ENCODE data around the gene MSI2. TPM values are rescaled to one million over a fixed set of nuclear protein-coding genes. Genes with fewer than 3 reads are reported as not detected.

Gene MSI2
- total and polyA plus RNA-seq, 2 experiments from 2014 or later, result 18.9 to 41.8 TPM

- no peak for TF ChIP-seq ETS1 (IDR thresholded peaks at IDR 0.05)
- TF ChIP-seq EZH2phosphoT487 (IDR thresholded peaks at IDR 0.05; ENCODE audit: unreplicated experiment), result no peak
- no peak for TF ChIP-seq REST (IDR thresholded peaks at IDR 0.05; ENCODE audit: unreplicated experiment)
- no peak for TF ChIP-seq NANOG (IDR thresholded peaks at IDR 0.05; ENCODE audit: borderline replicate concordance)
- no peak for TF ChIP-seq CREB1 (CRISPR knock-in tag; IDR thresholded peaks at IDR 0.05; ENCODE audit: low read depth)
- no peak for TF ChIP-seq JUNB (IDR thresholded peaks at IDR 0.05; ENCODE audit: unreplicated experiment)
Measured at GRCh38 chr17:57609125-57609877, 353.0 kb downstream of the MSI2 start (continued).

GRCh38 chr17:57609878-57610270 lies 353.6 kb downstream of the MSI2 start:
- H3K9me3 Mint-ChIP-seq, result no peaks in the 10 kb centered on the region; the same call in 2 of the 3 replicates
- TF ChIP-seq EZH2 (IDR thresholded peaks at IDR 0.05; ENCODE audit: low read depth, unreplicated experiment) (no peak), ZNF462 (CRISPR knock-in tag; IDR thresholded peaks at IDR 0.05) (no peak), CTCF (conservative IDR thresholded peaks at IDR 0.05; ENCODE audit: low read depth in 2 of 2) (no peak), EZH2phosphoT487 (IDR thresholded peaks at IDR 0.05; ENCODE audit: unreplicated experiment) (no peak), NANOG (IDR thresholded peaks at IDR 0.05; ENCODE audit: borderline replicate concordance) (no peak), CREB1 (CRISPR knock-in tag; IDR thresholded peaks at IDR 0.05; ENCODE audit: low read depth) (no peak), ZNF331 (CRISPR knock-in tag; IDR thresholded peaks at IDR 0.05; ENCODE audit: low read depth) (no peak), JUNB (IDR thresholded peaks at IDR 0.05; ENCODE audit: unreplicated experiment) (no peak)

More at GRCh38 chr17:57609878-57610270, 353.6 kb downstream of the MSI2 start:
- peaks cover 12% of the 10 kb centered on the region for H3K4me1 ChIP-seq (ENCODE audit: insufficient read depth)
- ATAC-seq, result no peak
- H3K4me1 Mint-ChIP-seq, result peaks cover 57% of the 10 kb centered on the region
- no peak overlapping the region for H2AFZ ChIP-seq
- H3K4me3 ChIP-seq, result no peak overlapping the region
- H3K9me2 ChIP-seq (ENCODE audit: insufficient read depth), result no peaks in the 10 kb centered on the region
- H3K27me3 ChIP-seq (ENCODE audit: insufficient read depth), result no peaks in the 10 kb centered on the region
- no peak for DNase-seq (ENCODE audit: low spot score)
- no peaks in the 10 kb centered on the region for H4K20me1 ChIP-seq (replicated peaks; ENCODE audit: insufficient read depth)
- no peak overlapping the region for H3K4me2 ChIP-seq
- no peak overlapping the region for H3K4me3 Mint-ChIP-seq
- H3K27ac ChIP-seq (ENCODE audit: low read depth), result no peak overlapping the region
- no peaks in the 10 kb centered on the region for H3K79me2 ChIP-seq (replicated peaks; ENCODE audit: insufficient read depth)
- H3K36me3 ChIP-seq (ENCODE audit: insufficient read depth), result no peaks in the 10 kb centered on the region
- H3F3A ChIP-seq (replicated peaks; ENCODE audit: low read depth), result no peaks in the 10 kb centered on the region
- no peaks in the 10 kb centered on the region for H3K36me3 Mint-ChIP-seq (ENCODE audit: low read depth)
- H3K27me3 Mint-ChIP-seq (ENCODE audit: insufficient read depth, low read depth, poor library complexity), result peaks cover 10% of the 10 kb centered on the region
- H3K27ac Mint-ChIP-seq, result no peak overlapping the region

All from GM23338 (cell line).